HG03342 (cell line): ENCODE data around the gene TNFRSF25.
"Not testable (repeated sequence)": the region's sequence is repeated elsewhere in the genome, so short reads cannot be mapped to it uniquely, and the experiment has no call there.

Source experiments
- ATAC-seq: cut with Tn5 transposase; IDR thresholded peaks from one replicate; pipeline ENCODE4 v1.9.1; 2021; ENCODE audit warnings: mild to moderate bottlenecking, moderate library complexity; ENCODE audit not compliant: unreplicated experiment

Gene TNFRSF25

DNA sequence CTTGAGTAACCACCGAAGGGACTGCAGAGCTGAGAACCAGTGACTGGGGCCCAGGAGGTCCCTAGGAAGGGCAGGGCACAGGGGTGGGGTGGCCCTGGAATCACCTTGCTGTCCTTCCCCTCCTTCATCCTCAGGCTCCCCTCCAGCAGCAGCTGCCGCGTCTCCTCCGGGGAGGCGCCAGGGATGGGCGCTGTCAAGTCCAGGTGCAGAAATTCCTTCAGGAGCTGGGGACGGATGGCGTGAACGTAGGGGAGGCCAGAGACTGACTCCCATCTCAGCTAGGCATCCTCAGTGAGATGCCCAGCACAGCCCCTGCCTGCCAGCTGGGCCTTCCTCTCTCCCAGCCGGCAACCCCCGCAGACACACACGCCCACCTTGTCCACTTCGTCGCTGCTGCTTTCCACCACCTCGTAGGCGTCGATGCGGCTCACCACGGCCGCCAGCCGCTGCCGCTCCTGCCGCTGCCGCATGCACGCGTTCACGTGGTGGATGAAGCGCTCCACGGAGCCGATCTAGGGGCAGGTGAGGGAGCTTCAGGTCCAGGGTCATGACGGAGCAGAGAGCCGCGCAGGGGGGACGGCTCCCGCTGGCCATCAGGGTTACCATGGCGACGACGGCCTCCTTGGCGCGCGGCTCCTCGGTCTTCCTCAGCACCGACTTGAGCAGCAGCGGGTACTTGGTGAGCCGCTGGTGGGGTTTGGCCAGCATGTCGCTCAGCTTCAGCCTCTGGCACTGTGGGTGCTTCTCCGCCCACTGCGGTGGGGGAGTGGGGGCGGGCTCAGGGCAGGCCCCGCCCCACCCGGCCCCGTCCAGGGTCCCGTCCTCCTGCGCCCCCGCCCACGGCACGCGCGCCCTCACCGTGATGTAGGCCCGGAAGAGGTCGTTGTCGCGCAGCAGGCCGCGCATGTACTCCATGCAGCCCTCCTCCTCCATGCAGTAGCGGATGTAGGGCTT, 4.4 kb upstream of the TNFRSF25 start:
- no peak for ATAC-seq

DNA sequence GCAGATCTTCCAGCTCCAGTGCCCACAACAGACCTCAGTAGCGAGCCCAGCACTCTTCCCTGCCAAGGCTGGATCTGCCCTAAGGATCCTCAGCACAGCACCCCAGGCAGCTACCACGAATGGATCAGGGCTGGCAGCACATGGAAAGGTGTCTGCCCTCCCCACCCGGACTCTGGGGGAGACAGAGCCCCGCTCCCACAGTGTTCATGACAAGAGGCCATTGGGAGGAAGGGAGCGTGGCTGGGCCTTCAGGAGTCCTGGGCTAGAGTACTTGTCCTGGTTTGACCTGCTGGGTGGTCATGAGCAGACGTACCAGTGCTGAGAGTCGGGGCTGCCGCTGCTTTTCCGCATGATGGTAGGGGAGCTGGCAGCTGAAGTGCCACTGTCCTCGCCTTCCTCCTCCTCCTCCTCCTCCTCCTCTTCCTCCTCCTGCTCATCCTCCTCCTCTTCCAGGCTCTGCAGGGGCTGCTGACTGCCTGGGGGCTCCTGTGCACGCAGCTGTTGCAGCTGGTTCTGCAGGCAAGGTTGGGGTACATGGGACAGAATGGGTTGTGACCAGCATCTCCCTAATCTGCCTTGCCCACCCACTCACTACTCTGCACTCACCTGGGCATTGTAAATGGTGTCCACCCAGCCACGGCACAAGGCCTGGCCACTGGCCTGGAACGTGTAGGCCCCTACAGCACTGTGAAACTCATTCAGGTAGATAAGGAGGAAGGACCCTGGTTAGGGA, 2.9 kb upstream of the TNFRSF25 start:
- no peak for ATAC-seq

DNA sequence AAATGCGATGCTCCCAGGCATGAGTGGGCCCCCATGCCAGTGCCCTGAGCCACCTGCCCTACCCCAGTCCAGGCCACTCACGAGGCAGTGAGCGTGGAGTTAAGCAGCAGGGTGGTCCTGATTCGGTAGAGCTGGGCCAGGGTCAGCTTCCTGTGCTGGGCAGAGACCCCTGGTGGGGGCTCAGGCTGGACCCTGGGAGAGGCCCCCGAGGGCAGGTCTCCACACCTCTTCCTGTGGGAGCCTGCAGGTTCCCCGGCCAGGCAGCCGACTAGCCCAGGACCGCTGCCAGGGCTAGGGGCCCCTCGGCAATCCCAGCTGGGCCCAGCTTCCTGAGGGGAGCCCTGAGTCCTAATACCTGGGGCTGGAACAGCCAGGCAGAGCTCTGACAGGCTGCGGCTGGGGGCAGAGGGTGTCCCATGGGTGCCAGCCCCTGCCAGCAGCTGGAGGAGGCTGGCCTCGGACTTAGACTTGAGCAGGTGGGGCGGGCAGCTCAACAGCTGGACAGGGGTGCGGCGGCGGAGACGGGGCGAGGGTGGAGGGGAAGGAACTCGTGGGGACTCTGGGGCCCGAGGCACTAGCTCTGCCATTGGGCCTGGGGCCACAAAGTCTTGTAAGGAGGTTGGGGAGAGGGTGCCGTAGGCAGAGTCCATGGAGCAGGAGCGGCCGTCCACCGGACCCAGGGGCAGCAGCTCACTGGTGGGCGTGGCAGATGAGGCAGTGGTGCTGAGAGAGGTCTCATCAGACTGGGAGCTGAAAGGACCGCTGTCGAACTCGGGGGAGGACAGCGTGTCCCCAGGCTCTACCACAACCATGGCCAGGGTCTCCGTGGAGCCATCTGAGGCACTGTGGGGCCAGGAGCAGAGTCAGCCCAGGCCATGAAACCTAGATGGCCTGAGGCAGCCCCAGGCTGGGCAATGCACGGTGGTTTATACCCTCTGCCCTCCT, 2.0 kb upstream of the TNFRSF25 start:
- ATAC-seq, result no peak

DNA sequence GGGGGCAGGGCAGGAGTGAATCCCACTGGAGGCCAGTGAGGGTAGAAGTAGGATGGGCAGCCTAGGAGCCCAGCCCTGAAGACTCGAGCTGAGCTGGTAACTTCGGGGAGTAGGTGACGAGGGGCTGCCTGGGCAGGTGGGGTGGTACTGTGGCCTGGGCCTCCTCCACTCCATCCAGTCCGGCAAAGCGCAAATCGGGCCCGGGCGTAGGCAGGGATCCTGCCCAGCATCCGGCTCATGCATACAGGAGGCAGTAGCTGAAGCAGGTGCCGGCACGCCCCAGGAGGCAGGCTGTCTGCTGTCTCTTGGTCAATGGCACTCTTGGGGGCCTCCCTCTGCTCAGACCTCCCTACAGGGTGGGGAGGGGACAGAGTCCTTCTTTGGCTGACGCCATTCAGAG, 1.3 kb upstream of the TNFRSF25 start:
- no peak for ATAC-seq

DNA sequence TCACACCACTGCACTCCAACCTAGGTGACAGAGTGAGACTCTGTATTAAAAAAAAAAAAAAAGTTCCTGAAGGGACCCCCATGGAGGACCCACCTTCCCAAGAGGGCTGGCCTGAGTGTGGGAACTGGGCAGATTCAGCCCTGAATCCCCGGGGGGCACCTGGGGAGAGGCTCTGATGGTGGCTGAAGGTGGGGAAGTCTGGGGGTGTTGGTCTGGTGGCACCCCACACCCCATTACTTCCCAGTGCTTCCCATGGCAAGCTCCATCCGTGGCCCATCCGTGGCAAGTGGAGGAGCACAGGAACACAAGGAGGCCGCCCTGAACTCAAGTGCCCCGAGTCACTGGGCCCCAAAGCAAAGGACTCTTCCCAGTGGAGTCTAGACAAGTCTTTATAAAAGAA, 778 bp upstream of the TNFRSF25 start:
- ATAC-seq, result no peak

DNA sequence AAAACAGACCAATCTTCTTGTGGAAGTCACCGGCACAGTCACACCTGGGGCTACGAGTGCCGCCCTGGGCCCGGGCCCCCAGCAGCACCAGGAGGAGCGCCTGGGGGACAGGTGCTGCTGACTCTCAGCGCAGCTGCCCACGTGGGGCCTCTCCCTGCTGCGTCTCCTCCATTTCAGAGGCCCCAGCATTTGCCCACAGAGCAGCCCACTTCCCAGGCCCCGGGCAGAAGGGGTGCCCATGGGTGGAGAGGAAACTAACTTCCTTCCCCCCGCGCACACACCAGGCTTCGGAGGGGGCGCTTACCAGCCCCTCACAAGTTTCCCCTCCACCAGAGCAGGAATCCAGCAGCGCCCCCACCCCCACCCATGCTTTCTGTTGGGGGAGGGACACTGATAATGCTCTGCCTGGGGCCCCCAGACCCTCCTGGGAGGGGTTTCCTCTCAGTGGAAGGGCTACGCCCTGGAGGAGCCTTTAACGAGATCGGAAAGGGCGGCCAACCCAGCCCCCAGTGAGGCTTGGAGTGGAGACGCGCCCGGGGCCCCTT, 440 bp downstream of the TNFRSF25 start:
- ATAC-seq, result no peak

DNA sequence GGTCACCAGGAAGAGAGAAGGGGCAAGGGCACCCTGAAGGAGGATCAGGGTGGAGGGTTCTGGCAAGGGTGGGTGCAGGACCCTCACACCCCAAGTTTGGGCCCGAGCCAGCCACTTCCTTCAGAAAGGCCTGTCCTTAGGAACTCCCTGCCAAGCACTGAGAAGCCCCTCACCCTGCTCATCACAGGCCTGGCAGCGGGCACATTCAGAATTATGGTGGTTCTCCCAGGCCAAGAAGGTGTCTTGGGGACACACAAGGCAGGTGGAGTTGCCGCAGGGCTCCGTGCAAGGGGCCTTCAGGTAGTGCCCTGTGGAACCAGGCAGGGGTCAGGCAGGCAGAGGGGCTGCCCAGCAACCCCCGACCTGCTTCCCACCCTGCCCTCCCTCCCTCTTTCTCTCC, 1.1 kb downstream of the TNFRSF25 start:
- no peak for ATAC-seq

DNA sequence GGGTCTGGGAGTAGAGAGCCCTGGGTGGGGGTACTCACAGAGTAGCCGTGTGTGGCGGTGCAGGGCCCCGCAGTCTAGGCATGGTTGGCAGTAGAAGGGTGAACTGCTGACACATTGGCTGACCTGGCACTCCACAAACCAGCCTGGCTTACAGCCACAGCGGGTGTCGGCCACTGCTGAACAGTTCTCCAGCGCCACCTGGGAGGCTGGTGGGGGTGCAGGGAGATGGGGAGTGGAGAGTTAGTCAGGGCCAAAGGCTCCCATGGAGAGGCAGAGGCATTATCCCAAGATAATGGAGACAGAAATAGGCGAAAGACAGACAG, 1.5 kb downstream of the TNFRSF25 start:
- ATAC-seq, result no peak

DNA sequence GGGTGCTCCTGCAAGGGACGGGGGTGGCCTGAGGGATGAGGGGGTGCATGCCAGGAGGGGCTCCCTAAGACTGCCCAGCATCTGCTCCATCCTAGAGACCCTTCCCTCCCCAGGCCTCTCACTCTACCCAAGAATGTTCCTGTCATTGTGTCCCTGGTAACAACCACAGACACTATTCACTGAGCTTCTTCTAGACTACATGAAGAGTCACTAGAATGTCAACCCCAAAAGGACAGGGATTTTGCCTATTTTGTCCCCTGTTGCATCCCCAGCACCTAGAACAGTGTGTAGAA, 2.9 kb downstream of the TNFRSF25 start:
- ATAC-seq, result no peak

DNA sequence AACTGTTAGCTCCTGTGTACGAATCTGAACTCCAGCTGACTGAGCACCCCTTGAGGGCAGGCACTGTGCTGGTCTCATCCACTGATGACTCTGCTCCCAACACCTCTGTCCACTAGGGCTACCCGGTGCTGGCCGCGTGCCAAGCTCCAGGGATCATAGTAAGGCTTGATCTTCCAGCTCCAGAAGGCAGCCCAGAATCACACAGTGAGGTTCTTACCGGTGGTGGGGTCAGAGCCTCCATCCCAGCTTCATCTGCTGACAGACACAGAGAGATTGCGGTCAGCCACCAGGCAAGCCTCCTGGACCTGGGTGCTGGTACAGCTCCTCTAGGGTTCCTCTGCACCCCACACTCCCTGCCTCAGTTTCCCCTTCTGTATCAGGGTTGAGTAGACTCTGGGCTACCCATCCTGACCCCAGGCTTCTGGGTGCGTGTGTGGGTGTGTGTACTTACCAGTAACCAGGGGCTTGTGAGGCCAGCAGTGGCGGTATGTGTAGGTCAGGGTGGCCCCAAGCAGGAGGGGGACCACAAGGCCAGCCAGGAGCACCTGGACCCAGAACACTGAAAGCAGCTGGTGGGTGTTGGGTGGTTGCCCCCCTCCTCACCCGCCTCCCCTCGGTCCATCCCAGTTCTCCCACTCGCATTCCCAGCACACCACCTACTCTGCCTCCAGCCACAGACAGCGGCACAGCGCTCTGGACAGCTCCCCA, 3.4 kb downstream of the TNFRSF25 start:
- no peak for ATAC-seq

DNA sequence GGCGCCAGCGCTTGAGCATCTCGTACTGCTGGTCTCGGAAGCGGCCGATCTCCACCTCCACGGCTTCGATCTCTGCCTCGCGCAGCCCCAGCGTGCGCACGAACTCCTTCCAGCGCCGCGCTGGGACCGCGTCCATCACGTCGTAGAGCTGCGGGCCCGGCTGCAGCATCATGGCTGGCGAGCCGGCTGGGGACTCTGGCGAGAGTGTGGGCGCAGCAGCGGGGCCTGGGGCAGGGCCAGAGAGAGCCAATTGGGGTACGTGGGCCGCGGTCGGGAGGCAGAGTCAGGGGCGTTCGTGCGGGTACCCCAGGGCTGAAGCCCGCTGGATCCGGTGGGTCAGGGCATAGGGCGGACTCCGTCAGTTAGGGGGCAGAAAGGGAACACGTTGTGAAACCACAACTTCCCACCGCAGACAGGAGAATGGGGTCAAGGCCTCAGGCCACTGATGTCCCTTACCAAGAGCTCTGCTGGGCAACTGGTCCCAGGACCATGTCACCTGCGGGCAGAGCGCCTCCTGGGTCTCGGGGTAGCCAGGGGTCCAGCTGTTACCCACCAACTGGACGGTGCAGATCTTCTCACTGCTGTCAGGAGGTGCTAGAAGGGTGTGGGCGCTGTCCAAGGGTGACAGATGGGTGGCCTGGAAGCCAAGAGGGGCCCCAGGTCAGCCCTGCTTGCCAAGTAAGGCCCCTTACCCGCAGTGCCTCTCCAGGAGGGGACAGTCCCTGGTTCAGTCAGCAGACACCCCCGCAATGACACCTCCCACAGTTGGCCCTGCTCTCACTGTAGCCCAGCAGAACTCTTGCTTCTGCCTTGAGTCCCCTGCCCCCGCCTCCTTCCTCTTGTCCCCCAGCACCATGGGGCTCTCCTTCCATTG, 4.2 kb downstream of the TNFRSF25 start:
- ATAC-seq, result no peak

DNA sequence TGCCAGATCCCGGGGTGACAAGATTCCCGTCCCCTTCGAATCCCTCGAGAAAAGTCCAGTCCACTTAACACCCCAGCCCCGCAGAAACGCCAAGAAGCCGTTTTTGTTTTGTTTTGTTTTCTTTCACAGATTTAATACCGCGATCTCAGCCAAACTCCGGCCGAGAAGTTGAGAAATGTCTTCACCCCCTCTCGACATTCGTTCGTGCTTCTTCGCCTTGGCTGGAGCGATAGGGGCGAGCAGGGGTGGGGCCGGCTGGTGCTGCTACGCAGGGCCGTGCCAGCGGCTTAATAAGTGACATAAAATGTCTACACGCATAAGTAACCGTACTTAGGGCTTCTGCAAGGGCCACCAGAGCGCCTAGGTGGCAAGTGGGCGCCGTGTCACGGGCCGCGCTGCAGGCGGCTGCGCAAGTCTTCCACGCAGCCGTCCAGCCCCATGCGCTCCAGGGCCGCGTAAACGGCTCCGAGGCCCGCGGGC, 4.9 kb downstream of the TNFRSF25 start:
- no peak for ATAC-seq

DNA sequence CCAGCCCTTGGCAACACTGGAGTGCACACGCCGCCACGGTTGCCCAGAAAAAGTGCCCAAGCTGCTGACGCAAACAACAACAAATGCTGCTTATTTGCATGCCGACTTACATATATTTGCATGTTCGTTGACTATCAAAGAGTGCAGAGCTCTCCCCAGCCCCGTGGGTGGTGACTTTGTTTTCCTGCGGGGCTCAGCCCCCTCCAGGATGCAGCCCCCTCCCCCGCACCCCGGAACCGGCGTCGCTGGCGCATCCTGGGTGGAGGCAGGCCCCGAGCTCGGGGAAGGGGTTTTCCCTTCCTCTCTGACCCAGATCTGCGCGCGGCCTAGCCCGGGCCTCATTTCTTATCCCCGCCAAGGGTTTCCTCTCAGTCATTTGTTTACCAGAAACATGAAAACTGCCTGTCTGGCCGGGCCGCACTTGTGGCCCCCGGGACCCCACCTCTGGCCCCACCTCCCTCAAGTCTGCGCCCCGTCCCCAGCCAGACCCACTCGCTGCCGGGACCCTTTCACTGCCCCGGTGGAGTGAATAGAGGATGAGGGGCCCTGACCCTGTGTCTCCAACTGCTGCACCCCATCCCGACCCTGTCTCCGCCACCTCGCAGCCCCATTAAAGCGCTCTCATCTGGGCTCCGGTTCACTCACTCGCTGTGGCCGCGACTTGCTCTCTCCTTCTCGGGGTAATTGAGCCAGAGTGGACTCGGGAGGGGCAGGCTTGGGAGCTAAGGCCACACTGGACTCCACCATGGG, 5.5 kb downstream of the TNFRSF25 start:
- ATAC-seq, result no peak

DNA sequence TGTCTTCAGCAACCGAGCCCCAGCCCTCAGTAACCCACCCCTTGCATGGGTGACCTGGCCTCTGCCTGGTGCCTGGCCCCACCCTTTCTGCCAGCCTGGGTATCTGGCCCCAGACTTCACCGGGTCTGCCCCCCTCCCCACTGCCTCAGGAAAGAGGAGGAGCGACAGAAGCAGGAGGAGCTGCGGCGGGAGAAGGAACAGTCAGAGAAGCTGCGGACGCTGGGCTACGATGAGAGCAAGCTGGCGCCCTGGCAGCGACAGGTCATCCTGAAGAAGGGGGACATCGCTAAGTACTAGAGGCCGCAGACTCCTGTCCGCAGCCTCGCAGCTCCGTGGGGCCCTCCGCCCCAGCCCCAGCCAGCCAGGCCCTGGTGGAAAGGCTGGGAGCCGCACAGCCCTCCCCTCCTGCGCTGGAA, 6.1 kb downstream of the TNFRSF25 start:
- ATAC-seq, result no peak

DNA sequence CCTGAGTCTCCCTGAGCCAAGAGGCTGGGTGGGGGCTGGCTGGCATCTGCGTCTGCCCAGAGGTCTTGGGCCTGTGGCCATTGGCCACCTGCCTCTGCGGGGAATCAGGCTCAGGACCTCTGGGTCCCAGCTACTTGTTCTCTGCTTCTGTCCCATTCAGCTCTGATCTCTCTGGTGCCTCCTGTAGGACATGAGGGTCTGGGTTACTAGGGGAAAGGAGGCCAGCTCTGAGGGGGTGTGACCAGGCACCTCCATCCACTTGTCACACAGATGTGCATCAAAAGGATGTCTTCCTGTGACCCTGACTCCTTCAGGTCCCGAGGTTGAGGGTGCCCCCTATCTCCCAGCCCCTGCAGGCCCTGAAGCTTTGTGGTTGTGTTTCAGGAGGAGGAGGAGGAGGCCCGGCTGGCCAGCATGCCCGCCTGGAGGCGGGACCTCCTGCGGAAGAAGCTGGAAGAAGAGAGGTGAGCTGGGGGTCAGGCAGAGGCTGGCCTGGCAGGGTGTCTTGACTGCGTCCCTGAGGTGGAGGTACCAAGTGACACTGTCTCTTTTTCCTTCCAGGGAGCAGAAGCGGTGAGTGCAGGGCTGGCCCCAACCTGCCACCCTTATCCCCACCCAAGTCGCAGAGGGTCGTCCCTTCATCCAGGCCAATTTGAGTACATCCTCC, 9.0 kb downstream of the TNFRSF25 start:
- no peak for ATAC-seq

DNA sequence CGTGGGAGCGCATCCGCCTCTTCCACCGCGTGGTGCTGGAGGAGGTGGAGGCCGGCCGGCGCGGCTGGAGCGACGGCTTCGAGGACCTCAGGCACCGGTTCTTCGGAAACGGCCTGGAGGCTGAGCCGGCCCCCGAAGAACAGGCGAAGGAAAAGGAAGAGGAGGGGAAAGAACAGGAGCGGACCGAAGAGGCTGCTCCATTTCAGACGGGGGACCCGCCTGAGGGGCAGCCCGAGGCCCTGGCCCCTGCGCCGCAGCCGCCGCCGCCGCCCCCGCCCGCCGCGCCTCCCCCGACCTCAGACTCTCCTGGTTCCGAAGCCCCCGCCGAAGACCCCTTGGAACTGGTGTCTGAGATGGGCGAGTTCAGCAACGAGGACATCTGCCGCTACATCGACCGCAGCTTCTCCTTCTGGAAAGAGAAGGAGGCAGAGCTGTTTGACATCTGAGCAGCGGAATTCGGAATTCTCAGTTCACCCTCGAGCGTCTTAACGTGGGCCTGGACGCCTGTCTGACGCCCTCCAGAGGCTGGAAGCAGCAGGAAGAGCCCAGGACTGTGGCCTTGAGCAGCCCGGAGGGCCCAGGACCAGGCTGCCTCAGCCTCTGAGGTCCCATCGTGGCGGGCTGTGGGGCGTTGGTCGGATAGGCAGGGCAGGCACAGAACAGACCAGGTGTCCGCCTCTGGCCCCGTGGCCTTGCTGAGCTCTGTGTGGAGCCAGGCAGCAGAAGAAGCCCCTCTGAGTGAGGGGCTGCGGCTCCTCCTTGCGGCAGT, 10.0 kb downstream of the TNFRSF25 start:
- not testable (repeated sequence) for ATAC-seq
